Measurements from ENCODE around the gene NFATC2. TPM values are rescaled to one million over a fixed set of nuclear protein-coding genes. Genes with fewer than 3 reads are reported as not detected.

NFATC2 gene
- total and polyA plus RNA-seq, 2 donors, result 2.1 to 8.8 TPM

DNA sequence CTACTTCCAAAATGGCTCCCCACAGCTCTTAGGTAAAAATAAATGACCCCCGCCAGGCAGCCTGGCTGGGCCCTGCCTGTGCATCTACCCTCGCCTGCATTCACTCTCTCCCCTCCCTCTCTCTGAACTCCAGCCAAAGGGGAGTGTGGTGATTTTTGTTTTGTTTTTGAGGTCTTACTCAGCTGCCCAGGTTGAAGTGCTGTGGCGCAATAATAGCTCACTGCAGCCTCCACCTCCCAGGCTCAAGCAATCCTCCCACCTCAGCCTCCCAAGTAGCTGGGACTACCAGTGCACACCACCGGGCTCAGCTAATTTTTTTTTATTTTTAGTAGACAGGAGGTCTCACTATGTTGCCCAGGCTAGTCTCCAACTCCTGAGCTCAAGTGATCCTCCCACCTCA lies 15.8 kb downstream of the NFATC2 start:
- Histone ChIP-seq H3K4me3 (ENCODE audit: low read depth, low read length) (no peak overlapping the region), H3K4me1 (ENCODE audit: insufficient read depth) (no peaks in the 10 kb centered on the region), H3K27ac (ENCODE audit: low read depth) (no peak overlapping the region), H3K36me3 (ENCODE audit: insufficient read depth) (no peaks in the 10 kb centered on the region)
- WGBS, result 95% methylated on average over 4 of the region's 4 CpGs
- DNase-seq (ENCODE audit: extremely low spot score), result no peak

DNA sequence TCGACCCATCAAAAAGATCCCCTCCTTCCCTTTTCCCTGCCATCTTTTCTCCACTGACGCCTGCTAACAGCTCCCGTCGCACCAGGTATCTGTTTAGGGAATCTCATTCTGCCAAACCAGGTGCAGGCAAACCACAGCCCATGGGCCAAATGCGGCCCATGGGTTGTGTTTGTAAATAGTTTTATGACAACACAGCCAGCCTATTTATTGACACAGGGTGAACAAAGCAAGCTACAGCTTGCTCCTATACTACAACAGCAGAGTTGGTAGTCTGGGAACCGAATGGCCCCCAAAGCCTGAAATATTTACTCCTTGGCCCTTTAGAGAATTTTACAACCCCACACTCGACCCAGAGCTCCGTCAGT lies 16.4 kb downstream of the NFATC2 start:
- no peaks in the 10 kb centered on the region for H3K36me3 ChIP-seq (ENCODE audit: insufficient read depth)
- DNase-seq (ENCODE audit: extremely low spot score), result no peak
- H3K4me1 ChIP-seq (ENCODE audit: insufficient read depth), result no peaks in the 10 kb centered on the region
- H3K4me3 ChIP-seq (ENCODE audit: low read depth, low read length), result no peak overlapping the region
- no peak overlapping the region for H3K27ac ChIP-seq (ENCODE audit: low read depth)
- WGBS, result 69% methylated on average over 8 of the region's 8 CpGs

DNA sequence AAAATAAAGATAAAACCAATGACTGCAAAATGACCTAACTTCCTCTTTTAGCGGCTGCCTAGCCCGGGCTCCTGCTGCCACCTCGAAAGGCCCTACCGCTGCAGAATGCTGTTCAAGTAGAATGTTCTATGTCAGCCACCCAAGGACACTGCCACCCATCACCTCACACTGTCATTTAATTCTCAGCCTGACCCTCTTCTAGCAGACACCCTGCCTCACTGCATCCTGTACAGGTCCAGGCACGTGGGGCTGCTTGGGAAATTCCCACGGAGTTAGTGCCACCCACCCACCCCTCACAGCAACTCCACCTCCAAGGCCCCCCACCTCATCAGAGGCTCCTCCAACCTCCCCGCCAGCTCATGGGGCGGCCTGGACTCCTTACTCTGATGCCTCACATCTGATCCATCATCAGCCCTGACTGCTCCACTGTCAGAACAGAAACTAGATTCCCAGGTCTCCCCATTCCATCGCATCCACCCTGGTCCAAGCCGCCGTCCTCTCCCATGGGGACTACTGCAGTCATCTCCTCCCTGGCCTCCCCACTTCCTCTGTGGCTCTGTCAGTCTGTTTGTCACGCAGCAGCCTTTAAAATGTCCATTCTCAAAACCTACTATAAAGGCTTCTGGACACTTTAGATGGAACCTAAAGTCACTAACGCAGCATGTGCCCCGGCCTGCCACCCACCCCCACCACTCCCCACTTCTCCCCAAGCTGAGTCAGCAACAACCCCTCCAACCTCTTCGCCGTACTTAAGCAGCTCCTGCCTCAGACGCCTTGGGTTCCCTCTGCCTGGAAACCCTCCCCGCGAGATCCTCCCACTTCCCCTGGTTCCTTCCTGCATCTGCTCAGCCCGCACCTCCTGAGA lies 17.0 kb downstream of the NFATC2 start:
- WGBS, result 68% methylated on average over 20 of the region's 20 CpGs
- DNase-seq (ENCODE audit: extremely low spot score), result no peak
- H3K4me3 ChIP-seq (ENCODE audit: low read depth, low read length), result no peak overlapping the region

DNA sequence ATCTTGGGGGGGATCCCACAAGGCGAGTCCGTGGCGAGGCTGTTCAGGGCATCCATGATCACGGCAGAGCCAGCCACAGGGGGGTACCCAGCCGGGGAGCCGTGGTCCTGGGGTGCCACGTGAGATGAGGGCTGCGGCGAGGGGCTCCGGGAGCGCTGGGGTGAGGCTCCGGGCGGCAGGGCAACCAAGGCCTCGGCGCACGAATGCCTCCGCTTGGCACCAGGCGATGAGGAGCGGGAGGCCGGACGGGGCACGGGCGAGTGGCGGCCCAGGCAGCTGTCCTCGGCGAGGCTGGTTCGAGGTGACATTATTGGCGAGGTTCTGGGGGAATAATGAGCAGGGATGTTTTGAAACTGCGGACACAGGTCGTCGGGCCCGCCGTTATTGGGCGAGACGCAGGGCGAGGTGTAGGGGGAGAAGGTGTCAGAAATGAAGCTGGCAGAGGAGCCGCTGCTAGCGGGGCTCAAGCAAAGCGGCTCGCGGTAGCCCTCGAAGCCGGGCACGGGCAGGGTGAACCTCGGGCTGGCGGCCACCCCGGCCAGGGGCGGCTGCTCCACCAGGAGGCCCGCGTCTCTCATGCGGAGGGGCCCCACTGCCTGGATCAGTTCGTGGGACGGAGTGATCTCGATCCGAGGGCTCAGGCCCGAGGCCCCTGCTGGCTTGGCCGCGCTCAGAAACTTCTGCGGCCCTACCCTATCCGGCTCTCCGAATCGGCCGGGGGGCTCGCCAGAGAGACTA lies 19.1 kb downstream of the NFATC2 start:
- Histone ChIP-seq H3K36me3 (ENCODE audit: insufficient read depth) (peaks cover 2% of the 10 kb centered on the region), H3K27ac (ENCODE audit: low read depth) (no peak overlapping the region), H3K4me3 (ENCODE audit: low read depth, low read length) (no peak overlapping the region), H3K4me1 (ENCODE audit: insufficient read depth) (no peaks in the 10 kb centered on the region)
- no peak for DNase-seq (ENCODE audit: extremely low spot score)
- 97% methylated on average over 64 of the region's 64 CpGs for WGBS

More for the DNA sequence above, 17.0 kb downstream of the NFATC2 start:
- no peak overlapping the region for H3K27ac ChIP-seq (ENCODE audit: low read depth)
- H3K4me1 ChIP-seq (ENCODE audit: insufficient read depth), result no peaks in the 10 kb centered on the region
- H3K36me3 ChIP-seq (ENCODE audit: insufficient read depth), result no peaks in the 10 kb centered on the region

DNA sequence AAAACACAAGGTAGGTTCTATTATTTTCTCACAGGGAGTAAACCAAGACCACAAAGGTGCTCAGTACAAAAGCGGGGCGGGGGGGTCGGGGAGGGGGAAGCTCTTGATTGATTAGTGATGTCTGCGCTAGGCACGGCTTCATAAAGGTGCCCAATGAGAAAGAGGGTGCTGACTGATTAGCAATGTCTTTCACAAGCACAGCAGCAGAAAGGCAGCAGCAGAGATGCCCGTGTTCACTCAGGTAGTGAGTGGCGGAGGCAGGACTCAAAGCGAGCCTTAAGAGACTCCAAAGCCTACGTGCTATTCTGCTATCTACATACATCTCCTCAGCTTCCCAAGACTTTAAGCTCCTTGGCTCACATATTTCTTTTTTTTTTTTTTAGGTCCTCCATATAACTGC lies 20.3 kb downstream of the NFATC2 start:
- H3K36me3 ChIP-seq (ENCODE audit: insufficient read depth), result peaks cover 2% of the 10 kb centered on the region
- H3K4me1 ChIP-seq (ENCODE audit: insufficient read depth), result no peaks in the 10 kb centered on the region
- H3K27ac ChIP-seq (ENCODE audit: low read depth), result no peak overlapping the region
- WGBS, result 96% methylated on average over 9 of the region's 9 CpGs
- no peak for DNase-seq (ENCODE audit: extremely low spot score)
- no peak overlapping the region for H3K4me3 ChIP-seq (ENCODE audit: low read depth, low read length)

DNA sequence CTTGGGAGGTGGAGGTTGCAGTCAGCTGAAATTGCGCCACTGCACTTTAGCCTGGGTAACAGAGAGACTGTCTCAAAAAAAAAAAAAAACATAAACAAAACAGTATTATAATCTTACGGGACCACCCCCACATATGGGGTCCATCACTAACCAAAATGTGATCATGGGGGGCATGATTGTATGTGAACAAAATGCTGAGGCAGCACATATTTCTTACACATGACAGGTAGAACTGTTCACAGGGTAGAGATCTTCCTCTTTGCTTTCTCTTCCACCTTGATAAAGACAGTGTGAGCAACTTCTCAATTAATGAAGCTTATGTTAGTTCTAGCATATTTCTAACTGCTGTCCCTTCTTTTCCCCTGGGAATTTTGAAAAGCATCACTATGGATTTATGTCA lies 24.7 kb downstream of the NFATC2 start:
- Histone ChIP-seq H3K27ac (ENCODE audit: low read depth) (no peak overlapping the region), H3K4me1 (ENCODE audit: insufficient read depth) (no peaks in the 10 kb centered on the region), H3K36me3 (ENCODE audit: insufficient read depth) (peaks cover 2% of the 10 kb centered on the region), H3K4me3 (ENCODE audit: low read depth, low read length) (no peak overlapping the region)
- no peak for DNase-seq (ENCODE audit: extremely low spot score)
- WGBS, result 88% methylated on average over 2 of the region's 2 CpGs

DNA sequence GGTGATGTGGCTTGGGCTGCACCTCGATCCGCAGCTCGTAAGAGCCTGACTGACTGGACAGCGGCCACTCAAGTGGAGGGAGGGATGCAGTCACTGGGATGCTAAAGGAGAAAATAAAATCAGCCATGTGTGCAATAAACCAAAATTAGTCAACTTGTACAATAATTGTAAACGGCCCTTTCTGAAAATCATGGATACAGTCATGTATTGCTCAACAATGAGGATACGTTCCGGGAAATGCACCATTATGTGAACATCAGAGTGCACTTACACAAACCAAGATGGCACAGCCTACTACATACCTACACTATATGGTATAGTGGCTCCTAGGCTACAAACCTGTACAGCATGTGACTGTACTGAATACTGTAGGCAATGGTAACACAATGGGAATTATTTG lies 25.7 kb downstream of the NFATC2 start:
- H3K36me3 ChIP-seq (ENCODE audit: insufficient read depth), result peaks cover 2% of the 10 kb centered on the region
- H3K27ac ChIP-seq (ENCODE audit: low read depth), result no peak overlapping the region
- no peak overlapping the region for H3K4me3 ChIP-seq (ENCODE audit: low read depth, low read length)
- WGBS, result 97% methylated on average over 7 of the region's 7 CpGs
- no peak for DNase-seq (ENCODE audit: extremely low spot score)
- H3K4me1 ChIP-seq (ENCODE audit: insufficient read depth), result no peaks in the 10 kb centered on the region

DNA sequence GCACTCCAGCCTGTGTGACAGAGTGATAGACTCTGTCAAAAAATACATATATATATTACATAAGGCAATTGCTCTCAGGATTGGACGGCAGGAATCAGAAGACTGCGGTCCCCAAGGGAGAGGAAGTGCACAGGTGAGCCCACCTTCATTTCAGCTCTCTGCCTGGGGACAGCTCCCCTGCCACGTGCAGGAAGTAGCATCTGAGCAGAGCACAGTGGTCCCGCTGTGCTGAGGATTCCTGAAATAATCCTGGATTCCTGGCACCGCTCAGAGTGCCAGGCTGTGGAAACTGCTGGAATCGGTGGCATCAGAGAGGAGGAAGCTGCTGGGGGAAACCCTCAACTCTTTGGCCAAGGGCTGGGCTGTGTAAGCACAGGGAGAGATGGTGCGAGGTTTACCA lies 27.7 kb downstream of the NFATC2 start:
- peaks cover 2% of the 10 kb centered on the region for H3K36me3 ChIP-seq (ENCODE audit: insufficient read depth)
- no peak for DNase-seq (ENCODE audit: extremely low spot score)

DNA sequence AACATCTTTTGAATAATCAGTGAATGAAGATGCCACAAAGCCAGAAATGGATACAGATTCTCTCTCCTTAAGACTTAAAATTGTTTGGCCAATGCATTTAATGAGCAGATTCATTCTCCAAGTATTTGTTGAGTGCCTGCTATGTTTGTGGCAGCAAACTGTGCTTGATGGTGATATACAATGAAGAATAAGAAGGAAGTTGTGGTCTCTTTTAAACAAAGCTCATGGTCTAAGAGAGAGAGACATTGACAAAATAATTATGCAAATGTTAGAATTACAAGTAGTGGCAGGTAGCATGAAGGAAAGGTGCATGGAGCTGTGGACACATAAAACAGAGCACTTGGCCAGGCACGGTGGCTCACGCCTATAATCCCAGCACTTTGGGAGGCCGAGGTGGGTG lies 28.3 kb downstream of the NFATC2 start:
- DNase-seq (ENCODE audit: extremely low spot score), result no peak
- H3K27ac ChIP-seq (ENCODE audit: low read depth), result no peak overlapping the region
- H3K4me3 ChIP-seq (ENCODE audit: low read depth, low read length), result no peak overlapping the region
- 93% methylated on average over 3 of the region's 3 CpGs for WGBS
- H3K4me1 ChIP-seq (ENCODE audit: insufficient read depth), result no peaks in the 10 kb centered on the region
- H3K36me3 ChIP-seq (ENCODE audit: insufficient read depth), result peaks cover 2% of the 10 kb centered on the region

More for the DNA sequence above, 27.7 kb downstream of the NFATC2 start:
- H3K4me3 ChIP-seq (ENCODE audit: low read depth, low read length), result no peak overlapping the region
- WGBS, result 90% methylated on average over 7 of the region's 7 CpGs
- H3K4me1 ChIP-seq (ENCODE audit: insufficient read depth), result no peaks in the 10 kb centered on the region
- no peak overlapping the region for H3K27ac ChIP-seq (ENCODE audit: low read depth)

DNA sequence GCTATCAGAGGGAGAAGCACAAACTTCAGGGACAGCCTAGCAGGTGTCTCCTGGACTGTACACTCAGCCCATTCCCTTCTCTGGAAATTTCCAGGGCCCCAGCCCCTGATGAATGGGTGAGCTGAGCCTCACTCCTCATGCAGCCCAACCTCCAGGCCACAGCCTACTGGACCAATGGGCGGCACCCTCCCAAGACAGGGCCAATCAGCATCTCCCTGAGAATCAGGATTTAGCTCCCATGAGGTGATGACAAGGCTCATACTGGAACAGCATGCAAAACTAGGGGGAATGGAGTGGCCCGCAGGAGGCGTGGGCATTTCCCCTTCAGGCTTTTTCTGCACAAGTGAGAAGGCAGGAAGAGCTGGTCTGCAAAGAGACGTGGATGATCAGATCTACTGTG lies 29.0 kb downstream of the NFATC2 start:
- Histone ChIP-seq H3K4me1 (ENCODE audit: insufficient read depth) (no peaks in the 10 kb centered on the region), H3K36me3 (ENCODE audit: insufficient read depth) (no peaks in the 10 kb centered on the region), H3K27ac (ENCODE audit: low read depth) (no peak overlapping the region), H3K4me3 (ENCODE audit: low read depth, low read length) (no peak overlapping the region)
- DNase-seq (ENCODE audit: extremely low spot score), result no peak
- 96% methylated on average over 4 of the region's 4 CpGs for WGBS

DNA sequence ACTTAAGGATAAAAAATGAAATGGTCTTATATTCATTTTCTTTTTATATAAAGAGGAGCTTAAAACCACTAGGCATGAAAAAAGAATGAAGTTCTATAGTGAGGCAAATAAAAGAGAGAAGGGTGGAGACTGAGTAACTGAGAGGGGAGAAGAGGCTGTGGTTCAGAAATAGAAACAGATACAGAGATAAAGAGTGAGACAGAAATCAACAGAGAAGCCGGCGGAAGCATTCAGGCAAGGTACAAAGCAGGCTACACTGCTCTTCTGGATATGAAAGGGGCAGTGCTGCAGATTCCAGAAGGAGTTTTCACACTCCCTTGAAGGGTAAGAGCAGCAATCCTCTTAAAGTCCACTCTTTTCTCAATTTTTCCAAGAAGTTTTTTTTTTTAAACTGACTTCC lies 29.9 kb downstream of the NFATC2 start:
- Histone ChIP-seq H3K36me3 (ENCODE audit: insufficient read depth) (no peaks in the 10 kb centered on the region), H3K4me3 (ENCODE audit: low read depth, low read length) (no peak overlapping the region), H3K27ac (ENCODE audit: low read depth) (no peak overlapping the region), H3K4me1 (ENCODE audit: insufficient read depth) (no peaks in the 10 kb centered on the region)
- no peak for DNase-seq (ENCODE audit: extremely low spot score)
- 38% methylated on average over 2 of the region's 2 CpGs for WGBS

DNA sequence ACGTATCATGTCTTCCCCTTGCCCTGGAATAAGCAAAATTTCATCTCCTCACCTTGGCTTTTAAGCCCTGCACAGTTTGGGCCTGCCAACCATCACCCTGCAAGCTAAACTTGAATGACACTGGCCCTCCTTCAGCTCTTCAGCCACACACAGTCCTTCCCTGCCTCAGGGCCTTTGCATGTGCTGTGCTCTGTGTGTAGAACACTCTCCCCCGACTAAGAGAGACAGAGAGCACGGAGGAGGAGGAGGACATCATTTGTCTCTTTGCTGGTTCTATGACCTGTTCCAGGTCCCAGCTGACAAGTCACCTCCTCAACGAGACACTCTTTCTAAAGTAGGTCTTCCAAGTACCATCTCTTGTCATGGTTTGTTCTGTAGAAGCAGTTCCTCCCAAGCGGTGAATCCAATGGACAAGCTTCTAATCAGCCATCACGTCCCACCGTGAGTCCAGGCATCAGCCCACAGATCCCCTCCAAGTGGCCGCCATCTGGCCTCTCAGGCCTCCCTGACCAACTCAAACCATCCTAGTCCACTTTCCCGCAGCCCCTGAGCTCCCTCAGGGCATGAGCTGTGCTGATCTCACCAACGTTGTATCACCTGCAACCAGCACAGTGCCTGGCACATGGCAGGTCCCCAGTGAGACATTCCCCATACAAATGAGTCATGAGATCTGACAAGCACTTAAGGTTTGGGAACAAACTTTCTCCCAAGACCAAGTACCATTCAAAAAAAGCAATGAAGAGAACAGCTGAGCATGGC lies 30.5 kb downstream of the NFATC2 start:
- no peaks in the 10 kb centered on the region for H3K36me3 ChIP-seq (ENCODE audit: insufficient read depth)
- no peak overlapping the region for H3K27ac ChIP-seq (ENCODE audit: low read depth)
- H3K4me3 ChIP-seq (ENCODE audit: low read depth, low read length), result no peak overlapping the region
- 93% methylated on average over 10 of the region's 10 CpGs for WGBS
- no peaks in the 10 kb centered on the region for H3K4me1 ChIP-seq (ENCODE audit: insufficient read depth)
- no peak for DNase-seq (ENCODE audit: extremely low spot score)

DNA sequence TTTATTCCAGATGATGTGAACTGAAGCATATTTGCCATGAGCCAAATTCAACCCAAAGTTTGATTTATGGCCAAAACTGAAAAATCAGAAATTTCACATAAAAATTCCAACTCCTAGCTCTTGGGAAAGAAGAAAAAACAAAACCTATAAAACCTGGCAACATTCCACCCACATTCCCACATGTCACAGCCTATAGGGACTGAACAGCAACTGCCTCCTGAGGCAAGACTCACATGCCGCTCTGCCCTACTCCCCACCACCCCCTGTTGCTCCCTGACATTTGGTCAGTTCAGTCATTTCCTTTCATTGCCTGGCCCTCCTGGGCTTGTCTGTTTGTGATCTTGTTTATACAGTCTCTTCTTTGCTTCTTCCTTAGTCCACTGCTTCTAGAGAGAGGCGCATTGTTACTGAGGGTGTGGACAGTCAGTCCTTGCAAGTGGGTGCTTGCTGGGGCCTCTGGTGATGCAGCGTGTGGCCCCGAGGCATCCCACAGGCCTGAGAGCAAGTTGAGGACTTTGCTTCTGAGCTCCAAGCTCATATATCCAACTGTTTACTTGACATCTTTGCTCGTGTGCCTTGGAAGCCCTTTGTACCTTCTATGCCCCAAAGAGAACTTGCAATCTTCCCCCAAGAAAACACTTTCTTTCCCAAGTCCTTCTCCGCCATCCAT lies 31.4 kb downstream of the NFATC2 start:
- WGBS, result 90% methylated on average over 6 of the region's 6 CpGs
- Histone ChIP-seq H3K4me3 (ENCODE audit: low read depth, low read length) (no peak overlapping the region), H3K36me3 (ENCODE audit: insufficient read depth) (no peaks in the 10 kb centered on the region), H3K4me1 (ENCODE audit: insufficient read depth) (no peaks in the 10 kb centered on the region), H3K27ac (ENCODE audit: low read depth) (no peak overlapping the region)
- no peak for DNase-seq (ENCODE audit: extremely low spot score)
